Measurements from ENCODE around the gene HRCT1. TPM values are rescaled to one million over a fixed set of nuclear protein-coding genes. Genes with fewer than 3 reads are reported as not detected.

Gene HRCT1
- total RNA-seq, 1 experiment from 2014 or later = not detected

DNA sequence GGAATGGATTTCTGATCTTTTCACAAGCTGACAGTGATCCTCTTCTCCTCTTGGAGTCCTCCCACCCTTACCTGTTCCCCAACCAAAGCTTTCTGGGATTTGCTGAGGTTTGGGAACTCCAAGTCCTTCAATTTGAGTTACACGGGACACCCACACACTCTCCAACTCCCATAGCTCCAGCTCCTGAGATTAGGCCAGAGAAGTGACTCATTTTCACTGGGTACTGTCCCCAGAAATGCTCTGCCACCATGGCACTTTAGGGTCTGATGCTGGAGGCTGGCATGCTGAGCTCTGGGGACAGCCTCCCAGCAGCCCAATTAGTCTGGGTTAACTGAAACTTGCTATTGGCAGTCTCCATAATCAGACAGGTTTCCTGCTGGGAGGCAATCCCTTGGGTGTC, 14.0 kb upstream of the HRCT1 start:
- H3K18ac ChIP-seq (ENCODE audit: insufficient read length, low read depth, low read length) = no peak overlapping the region
- WGBS (ENCODE audit: extremely low coverage, insufficient read length, low lambda C conversion rate) = no CpG with 5 or more reads among the region's 1 CpG
- H3K4me1 ChIP-seq (ENCODE audit: insufficient read depth, low read length) = no peaks in the 10 kb centered on the region
- no peaks in the 10 kb centered on the region for H3K27me3 ChIP-seq (ENCODE audit: insufficient read depth, low read length)
- no peak overlapping the region for H2BK12ac ChIP-seq (ENCODE audit: insufficient read length, low read depth, low read length)
- H2BK120ac ChIP-seq (ENCODE audit: low read depth, low read length, poor library complexity, severe bottlenecking) = no peak overlapping the region
- no peak overlapping the region for H2BK15ac ChIP-seq (ENCODE audit: low read depth, low read length)
- H2BK5ac ChIP-seq (ENCODE audit: insufficient read length, low read length) = no peak overlapping the region
- H3K4ac ChIP-seq (ENCODE audit: low read depth, low read length) = no peak overlapping the region
- H2AK5ac ChIP-seq (ENCODE audit: insufficient read length, low read length) = no peak overlapping the region
- H3K27ac ChIP-seq (ENCODE audit: insufficient read length, low read depth, low read length) = no peak overlapping the region
- no peaks in the 10 kb centered on the region for H3K79me1 ChIP-seq (ENCODE audit: insufficient read depth, low read depth, low read length, poor library complexity, severe bottlenecking)
- Mint-ChIP-seq H3K27me3 (ENCODE audit: low read depth) (peaks cover 15% of the 10 kb centered on the region), H3K9me3 (no peaks in the 10 kb centered on the region), H3K4me3 (no peak overlapping the region), H3K27ac (no peak overlapping the region), H3K4me1 (no peaks in the 10 kb centered on the region), H3K36me3 (ENCODE audit: insufficient read depth in 1 of 3, low read depth in 3 of 3) (no peaks in the 10 kb centered on the region)
- no peaks in the 10 kb centered on the region for H4K20me1 ChIP-seq (ENCODE audit: control insufficient read depth, insufficient read depth, insufficient read length)
- no peak overlapping the region for H3K14ac ChIP-seq (ENCODE audit: insufficient read depth, low read length)
- H3K9me3 ChIP-seq (ENCODE audit: control insufficient read depth, low read depth, low read length) = no peaks in the 10 kb centered on the region
- H4K91ac ChIP-seq (ENCODE audit: insufficient read length, low read depth, low read length) = no peak overlapping the region
- TF ChIP-seq, protein P1, sequence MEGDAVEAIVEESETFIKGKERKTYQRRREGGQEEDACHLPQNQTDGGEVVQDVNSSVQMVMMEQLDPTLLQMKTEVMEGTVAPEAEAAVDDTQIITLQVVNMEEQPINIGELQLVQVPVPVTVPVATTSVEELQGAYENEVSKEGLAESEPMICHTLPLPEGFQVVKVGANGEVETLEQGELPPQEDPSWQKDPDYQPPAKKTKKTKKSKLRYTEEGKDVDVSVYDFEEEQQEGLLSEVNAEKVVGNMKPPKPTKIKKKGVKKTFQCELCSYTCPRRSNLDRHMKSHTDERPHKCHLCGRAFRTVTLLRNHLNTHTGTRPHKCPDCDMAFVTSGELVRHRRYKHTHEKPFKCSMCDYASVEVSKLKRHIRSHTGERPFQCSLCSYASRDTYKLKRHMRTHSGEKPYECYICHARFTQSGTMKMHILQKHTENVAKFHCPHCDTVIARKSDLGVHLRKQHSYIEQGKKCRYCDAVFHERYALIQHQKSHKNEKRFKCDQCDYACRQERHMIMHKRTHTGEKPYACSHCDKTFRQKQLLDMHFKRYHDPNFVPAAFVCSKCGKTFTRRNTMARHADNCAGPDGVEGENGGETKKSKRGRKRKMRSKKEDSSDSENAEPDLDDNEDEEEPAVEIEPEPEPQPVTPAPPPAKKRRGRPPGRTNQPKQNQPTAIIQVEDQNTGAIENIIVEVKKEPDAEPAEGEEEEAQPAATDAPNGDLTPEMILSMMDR (conservative IDR thresholded peaks at IDR 0.05) = no peak
- no peak overlapping the region for H4K8ac ChIP-seq (replicated peaks; ENCODE audit: insufficient read length, low read depth, low read length)
- H3K4me2 ChIP-seq (ENCODE audit: insufficient read depth, insufficient read length, low read length) = no peak overlapping the region
- no peaks in the 10 kb centered on the region for H3K23me2 ChIP-seq (ENCODE audit: insufficient read length, low read depth, low read length, poor library complexity, severe bottlenecking)
- no peak overlapping the region for H4K5ac ChIP-seq (ENCODE audit: insufficient read length, low read depth, low read length)
- no peak for DNase-seq
- no peak overlapping the region for H3K9ac ChIP-seq (ENCODE audit: extremely low read depth, insufficient read length, low read length)
- H3K79me2 ChIP-seq (ENCODE audit: insufficient read depth, low read length) = no peaks in the 10 kb centered on the region
- no peak overlapping the region for H3T11ph ChIP-seq (ENCODE audit: low read length)
- no peak overlapping the region for H2BK20ac ChIP-seq (ENCODE audit: low read depth, low read length, poor library complexity, severe bottlenecking)
- no peak overlapping the region for H2AFZ ChIP-seq (ENCODE audit: low read length)
- no peak overlapping the region for H3K23ac ChIP-seq (ENCODE audit: insufficient read length, low read depth, low read length)
- H3K56ac ChIP-seq (ENCODE audit: insufficient read length, low read depth, low read length) = no peak overlapping the region

All from H9 (cell line).